ENCODE data around the gene PRKCA. TPM values are rescaled to one million over a fixed set of nuclear protein-coding genes. Genes with fewer than 3 reads are reported as not detected.

Gene PRKCA
- total and polyA plus RNA-seq, 2 experiments from 2014 or later = 6.4 to 35.4 TPM

DNA sequence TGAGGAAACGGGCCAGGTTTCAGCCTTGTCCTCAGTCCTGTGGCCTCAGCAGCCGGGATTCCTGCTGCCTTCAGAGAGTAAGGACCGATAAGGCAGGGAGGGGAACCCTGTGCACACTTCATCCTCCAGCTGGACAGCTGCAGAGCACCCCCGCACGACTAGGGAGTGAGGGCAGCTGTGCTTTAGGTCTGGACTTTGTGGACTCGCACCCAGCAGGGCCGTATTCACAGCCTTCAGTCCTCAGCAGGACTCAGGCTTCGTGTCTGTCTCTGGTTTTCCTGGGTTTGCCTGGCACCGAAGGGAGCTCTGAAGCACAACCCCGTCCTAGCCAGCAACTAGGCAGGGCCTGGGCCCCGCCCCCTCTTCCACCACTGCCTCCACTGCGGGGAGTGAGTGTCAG, 486.7 kb downstream of the PRKCA start (continued):
- TF ChIP-seq ETS1 (IDR thresholded peaks at IDR 0.05) (no peak), NANOG (IDR thresholded peaks at IDR 0.05; ENCODE audit: borderline replicate concordance) (no peak), EZH2 (IDR thresholded peaks at IDR 0.05; ENCODE audit: low read depth, unreplicated experiment) (no peak), CREB1 (CRISPR knock-in tag; IDR thresholded peaks at IDR 0.05; ENCODE audit: low read depth) (no peak), REST (IDR thresholded peaks at IDR 0.05; ENCODE audit: unreplicated experiment) (no peak), POLR2AphosphoS5 (IDR thresholded peaks at IDR 0.05; ENCODE audit: low read depth) (no peak), CTCF (conservative IDR thresholded peaks at IDR 0.05; ENCODE audit: low read depth in 2 of 2) (no peak), ZNF331 (CRISPR knock-in tag; IDR thresholded peaks at IDR 0.05; ENCODE audit: low read depth) (no peak), JUNB (IDR thresholded peaks at IDR 0.05; ENCODE audit: unreplicated experiment) (no peak), EZH2phosphoT487 (IDR thresholded peaks at IDR 0.05; ENCODE audit: unreplicated experiment) (no peak), ZNF114 (CRISPR knock-in tag; IDR thresholded peaks at IDR 0.05) (no peak), STAT1 (IDR thresholded peaks at IDR 0.05; ENCODE audit: unreplicated experiment) (no peak)

- DNase-seq (ENCODE audit: low spot score) (no peak), ATAC-seq (no peak)
- H3K36me3 Mint-ChIP-seq (ENCODE audit: low read depth) = no peaks in the 10 kb centered on the region; the same call in 2 of the 3 replicates
- H3K4me3 Mint-ChIP-seq = no peak overlapping the region
- no peaks in the 10 kb centered on the region for H3K27me3 ChIP-seq (ENCODE audit: insufficient read depth)
- H3F3A ChIP-seq (replicated peaks; ENCODE audit: low read depth) = no peaks in the 10 kb centered on the region
- H3K79me2 ChIP-seq (replicated peaks; ENCODE audit: insufficient read depth) = no peaks in the 10 kb centered on the region
- no peaks in the 10 kb centered on the region for H3K9me2 ChIP-seq (ENCODE audit: insufficient read depth)
- no peak overlapping the region for H2AFZ ChIP-seq
- H3K4me2 ChIP-seq = no peak overlapping the region
- no peak overlapping the region for H3K27ac ChIP-seq (ENCODE audit: low read depth)
- no peak overlapping the region for H3K4me3 ChIP-seq
- H4K20me1 ChIP-seq (replicated peaks; ENCODE audit: insufficient read depth) = no peaks in the 10 kb centered on the region
- H3K9me3 Mint-ChIP-seq = no peaks in the 10 kb centered on the region
- H3K27me3 Mint-ChIP-seq (ENCODE audit: insufficient read depth, low read depth, poor library complexity) = peaks cover 4% of the 10 kb centered on the region
- H3K4me1 Mint-ChIP-seq = peaks cover 12% of the 10 kb centered on the region
- H3K27ac Mint-ChIP-seq = no peak overlapping the region
- H3K4me1 ChIP-seq (ENCODE audit: insufficient read depth) = peaks cover 5% of the 10 kb centered on the region; the same call in 1 of the 2 replicates
- H3K36me3 ChIP-seq (ENCODE audit: insufficient read depth) = no peaks in the 10 kb centered on the region
- TF ChIP-seq REST (IDR thresholded peaks at IDR 0.05; ENCODE audit: unreplicated experiment) (no peak), EZH2phosphoT487 (IDR thresholded peaks at IDR 0.05; ENCODE audit: unreplicated experiment) (no peak), ZNF114 (CRISPR knock-in tag; IDR thresholded peaks at IDR 0.05) (no peak), STAT1 (IDR thresholded peaks at IDR 0.05; ENCODE audit: unreplicated experiment) (no peak), CTCF (conservative IDR thresholded peaks at IDR 0.05; ENCODE audit: low read depth in 2 of 2) (no peak), ZNF331 (CRISPR knock-in tag; IDR thresholded peaks at IDR 0.05; ENCODE audit: low read depth) (no peak)
These were observed 487.6 kb downstream of the PRKCA start for GRCh38 chr17:66789961-66790437.
